Right cardiac atrium (tissue), 5 donors: ENCODE data around the gene RHOH. TPM values are rescaled to one million over a fixed set of nuclear protein-coding genes. Genes with fewer than 3 reads are reported as not detected.
"Not testable (repeated sequence)": the region's sequence is repeated elsewhere in the genome, so short reads cannot be mapped to it uniquely, and the experiment has no call there.

ENCODE experiments used
- ATAC-seq, 2 donors: fragments of 200-7000 bp; cut with Tn5 transposase; one replicate each; pipeline versions ENCODE4 v1.8.0 to v1.9.1; 2020; ENCODE audit warnings: moderate library complexity in 2 of 2, mild to moderate bottlenecking in 1 of 2
- DNase-seq, 3 donors: peaks; one replicate each; pipeline ENCODE4 v3.0.0-alpha.2; 2020
- H3K27ac ChIP-seq: one replicate; pipeline ENCODE4 v1.5.1; 2013; ENCODE audit warnings: mild to moderate bottlenecking, low read length, control low read depth, moderate library complexity
- H3K27me3 ChIP-seq: one replicate; pipeline ENCODE4 v1.6.1; 2013; ENCODE audit not compliant: control insufficient read depth, insufficient read depth
- H3K4me1 ChIP-seq: one replicate; pipeline ENCODE4 v1.6.1; 2013; ENCODE audit warnings: low read length; ENCODE audit not compliant: control insufficient read depth, insufficient read depth
- H3K4me3 ChIP-seq: one replicate; pipeline ENCODE4 v1.5.1; 2013; ENCODE audit warnings: low read length, control low read depth
- H3K9me3 ChIP-seq: one replicate; pipeline ENCODE4 v1.6.1; 2013; ENCODE audit warnings: low read length; ENCODE audit not compliant: control insufficient read depth
- WGBS: extraction: QIAGEN DNeasy Blood & Tissue Kit; methylation state at CpG from one replicate; pipeline ENCODE4 v1.1.7; 2013; 5-methylcytosine and 5-hydroxymethylcytosine counted together
- intact Hi-C, 4 donors: fragments of 100-400 bp; cut with DNase I; formaldehyde crosslinking; loops; one replicate each; pipeline versions ENCODE4 v1.11.0 to v1.14.0; 2022 to 2023
- long read RNA-seq, 4 donors: library from polyadenylated mRNA; unstranded; transcript quantifications; one replicate each; pipeline ENCODE4 v2.0.0, GENCODE V29; 2020 to 2021
- polyA plus RNA-seq: library from polyadenylated mRNA; stranded (reverse); fragments of 200-250 nt; gene quantifications from one replicate; pipeline ENCODE4 v1.2.3, GENCODE V29; 2013
- total RNA-seq, 4 donors: library from RNA; stranded (reverse); fragmentation: NEBNext Ultra II Directional; extraction: Animal tissue kit (Norgen Biotek cat#: 25700); gene quantifications; one replicate each; pipeline ENCODE4 v1.2.1, GENCODE V29; 2021
- donor health status: healthy with polysubstance abuse.
- donor health status: DM: no; HTN: yes; CAD: no.
- donor health status: DM: no; HTN: no; CAD: no.
- donor health status: DM: no; HTN: yes; CAD: no; lungs with severe emphysema.
- donor health status: DM: yes; HTN: yes; CAD: no.

Gene RHOH
- total RNA-seq = 1 to 10 TPM in 1 of 4 donors, under 1 TPM in 3; 0.29 to 1.0 (median 0.47) TPM
- 0.07 TPM for polyA plus RNA-seq
- long read RNA-seq, donor 1, full-length matches to known transcripts = 1 of 1 reads
- long read RNA-seq, donor 1, partial matches to known transcripts = 0 of 1 reads
- long read RNA-seq, donor 1, other reads (novel, unspliced or antisense) = 0 of 1 reads
- long read RNA-seq, donor 2 = 0 reads
- long read RNA-seq, donor 3, full-length matches to known transcripts = 1 of 2 reads
- long read RNA-seq, donor 3, partial matches to known transcripts = 0 of 2 reads
- long read RNA-seq, donor 3, other reads (novel, unspliced or antisense) = 1 of 2 reads
- long read RNA-seq, donor 4 = 0 reads

GRCh38 chr4:40196724-40197281 lies at the start of gene RHOH:
TSS of gene RHOH (plus strand) at chr4:40197031. CDS start at chr4:40243387, 46,356 bp downstream.
- intact Hi-C loops = no loop called here
- DNase-seq (no peak), ATAC-seq (no peak)
- H3K4me3 ChIP-seq = no peak within 1 kb of the TSS
- no peaks in the 10 kb centered on the region for H3K27me3 ChIP-seq
- no peaks in the 10 kb centered on the region for H3K9me3 ChIP-seq
- H3K27ac ChIP-seq = no peak within 1 kb of the TSS
- H3K4me1 ChIP-seq = no peaks in the 10 kb centered on the region
- 45% methylated on average over 14 of the region's 14 CpGs for WGBS

- DNase-seq = peak in 1 of 3 donors; percentile 41
- WGBS = 95% methylated on average over 31 of the region's 31 CpGs
- H3K27me3 ChIP-seq, H3K4me1 ChIP-seq, ATAC-seq, H3K4me3 ChIP-seq, H3K9me3 ChIP-seq, H3K27ac ChIP-seq: not testable (repeated sequence)
- intact Hi-C loops = loop anchor here in 1 of 4 donors (5.0 kb wide), 1 partner anchor 170 kb away; no protein-coding TSS in a partner anchor
Observed at GRCh38 chr4:40147490-40147889, 49.3 kb upstream of the RHOH start.

- WGBS = 85% methylated on average over 3 of the region's 3 CpGs
- Histone ChIP-seq H3K27ac (no peak overlapping the region), H3K27me3 (no peaks in the 10 kb centered on the region), H3K4me1 (no peaks in the 10 kb centered on the region), H3K4me3 (no peak overlapping the region), H3K9me3 (no peaks in the 10 kb centered on the region)
- intact Hi-C loops = loop anchor here (5.0 to 10.0 kb wide), 3 partner anchors 155 to 167 kb away; no protein-coding TSS in a partner anchor
- DNase-seq = peak in 2 of 3 donors; percentile 23 to 62
- peak; percentile 55 to 68 for ATAC-seq
Observed at GRCh38 chr4:40149960-40150385, 46.9 kb upstream of the RHOH start.

- Histone ChIP-seq H3K27me3 (no peaks in the 10 kb centered on the region), H3K4me1 (no peaks in the 10 kb centered on the region), H3K27ac (no peak overlapping the region), H3K9me3 (no peaks in the 10 kb centered on the region), H3K4me3 (no peak overlapping the region)
- DNase-seq = no peak
- 79% methylated on average over 3 of the region's 3 CpGs for WGBS
- no peak for ATAC-seq
- intact Hi-C loops = loop anchor here (5.0 to 10.0 kb wide), 2 partner anchors 154 to 156 kb away; no protein-coding TSS in a partner anchor
Observed at GRCh38 chr4:40150932-40151331, 45.9 kb upstream of the RHOH start.

GRCh38 chr4:40152637-40153036 lies 44.2 kb upstream of the RHOH start:
- no peak for DNase-seq
- H3K27ac ChIP-seq = no peak overlapping the region
- H3K27me3 ChIP-seq = no peaks in the 10 kb centered on the region
- no peaks in the 10 kb centered on the region for H3K9me3 ChIP-seq
- no peaks in the 10 kb centered on the region for H3K4me1 ChIP-seq
- 84% methylated on average over 4 of the region's 4 CpGs for WGBS
- intact Hi-C loops = loop anchor here (5.0 to 10.0 kb wide), 2 partner anchors 152 to 155 kb away; no protein-coding TSS in a partner anchor
- H3K4me3 ChIP-seq = no peak overlapping the region
- no peak for ATAC-seq

GRCh38 chr4:40157436-40157835 lies 39.4 kb upstream of the RHOH start:
- no peaks in the 10 kb centered on the region for H3K4me1 ChIP-seq
- H3K27ac ChIP-seq = no peak overlapping the region
- ATAC-seq = no peak
- DNase-seq = no peak
- intact Hi-C loops = loop anchor here in 1 of 4 donors (10.0 kb wide), 1 partner anchor 147 kb away; no protein-coding TSS in a partner anchor
- H3K4me3 ChIP-seq = no peak overlapping the region
- no peaks in the 10 kb centered on the region for H3K27me3 ChIP-seq
- no peaks in the 10 kb centered on the region for H3K9me3 ChIP-seq
- 88% methylated on average over 4 of the region's 4 CpGs for WGBS

- intact Hi-C loops = no loop called here
- 96% methylated on average over 9 of the region's 9 CpGs for WGBS
- DNase-seq = no peak
- ATAC-seq = no peak
- Histone ChIP-seq H3K27ac (no peak overlapping the region), H3K9me3 (no peaks in the 10 kb centered on the region), H3K4me1 (no peaks in the 10 kb centered on the region), H3K27me3 (no peaks in the 10 kb centered on the region), H3K4me3 (no peak overlapping the region)
Observed at GRCh38 chr4:40160258-40160657, 36.6 kb upstream of the RHOH start.

GRCh38 chr4:40164459-40164858 lies 32.4 kb upstream of the RHOH start:
- ATAC-seq (no peak), DNase-seq (no peak)
- no peaks in the 10 kb centered on the region for H3K9me3 ChIP-seq
- H3K27me3 ChIP-seq = no peaks in the 10 kb centered on the region
- intact Hi-C loops = no loop called here
- H3K27ac ChIP-seq = no peak overlapping the region
- H3K4me1 ChIP-seq = no peaks in the 10 kb centered on the region
- no peak overlapping the region for H3K4me3 ChIP-seq
- WGBS = 86% methylated on average over 3 of the region's 3 CpGs

GRCh38 chr4:40165916-40166315 lies 30.9 kb upstream of the RHOH start:
- 88% methylated on average over 1 of the region's 1 CpG for WGBS
- no peak for DNase-seq
- no peak overlapping the region for H3K27ac ChIP-seq
- no peaks in the 10 kb centered on the region for H3K27me3 ChIP-seq
- H3K4me1 ChIP-seq = no peaks in the 10 kb centered on the region
- intact Hi-C loops = no loop called here
- ATAC-seq = no peak
- H3K4me3 ChIP-seq = no peak overlapping the region
- H3K9me3 ChIP-seq = no peaks in the 10 kb centered on the region

GRCh38 chr4:40168070-40168469 lies 28.8 kb upstream of the RHOH start:
- intact Hi-C loops = no loop called here
- no peak overlapping the region for H3K27ac ChIP-seq
- ATAC-seq = no peak
- no peaks in the 10 kb centered on the region for H3K27me3 ChIP-seq
- no peaks in the 10 kb centered on the region for H3K9me3 ChIP-seq
- no peaks in the 10 kb centered on the region for H3K4me1 ChIP-seq
- DNase-seq = no peak
- H3K4me3 ChIP-seq = no peak overlapping the region

GRCh38 chr4:40170588-40170987 lies 26.2 kb upstream of the RHOH start:
- Histone ChIP-seq H3K27me3 (no peaks in the 10 kb centered on the region), H3K9me3 (no peaks in the 10 kb centered on the region), H3K4me3 (no peak overlapping the region), H3K27ac (no peak overlapping the region), H3K4me1 (no peaks in the 10 kb centered on the region)
- intact Hi-C loops = no loop called here
- DNase-seq (no peak), ATAC-seq (no peak)
